AG09309 (cell line): Measurements from ENCODE around the gene FOXP1.

Source experiments
- DNase-seq: peaks from one replicate; pipeline ENCODE4 v3.0.0-alpha.2; 2010; ENCODE audit warnings: low read depth
- H3K4me3 ChIP-seq: 2 replicates; pipeline ENCODE4 v1.5.1; 2011; ENCODE audit warnings: mild to moderate bottlenecking, low read depth, low read length, moderate library complexity; ENCODE audit not compliant: control insufficient read depth
- CTCF ChIP-seq: IDR thresholded peaks from 2 replicates; pipeline ENCODE4 v1.5.1; 2011; ENCODE audit warnings: mild to moderate bottlenecking, low read depth, low read length, inconsistent platforms; ENCODE audit not compliant: insufficient read depth, control insufficient read depth; ENCODE audit errors: missing control alignments

The FOXP1 gene

GRCh38 chr3:71166339-71167240 is 416.9 kb downstream of the FOXP1 start:
- no peak for DNase-seq
- H3K4me3 ChIP-seq = no peak overlapping the region
- no peak for TF ChIP-seq CTCF

GRCh38 chr3:71164881-71165280 is 418.6 kb downstream of the FOXP1 start:
- H3K4me3 ChIP-seq = no peak overlapping the region
- no peak for DNase-seq
- no peak for TF ChIP-seq CTCF

- no peak overlapping the region for H3K4me3 ChIP-seq
- DNase-seq = no peak
- TF ChIP-seq CTCF = no peak
Observed at GRCh38 chr3:71163198-71163918, 420.2 kb downstream of the FOXP1 start.

GRCh38 chr3:71162221-71162620 is 421.3 kb downstream of the FOXP1 start:
- DNase-seq = no peak
- TF ChIP-seq CTCF = no peak

GRCh38 chr3:71160785-71161546 is 422.6 kb downstream of the FOXP1 start:
- no peak for DNase-seq
- no peak for TF ChIP-seq CTCF
- H3K4me3 ChIP-seq = no peak overlapping the region

More at GRCh38 chr3:71162221-71162620, 421.3 kb downstream of the FOXP1 start:
- no peak overlapping the region for H3K4me3 ChIP-seq

- H3K4me3 ChIP-seq = no peak overlapping the region
- DNase-seq = no peak
- no peak for TF ChIP-seq CTCF
Observed at GRCh38 chr3:71156062-71156665, 427.4 kb downstream of the FOXP1 start.
